MCF 10A (cell line): ENCODE data around the gene PHACTR3. TPM values are rescaled to one million over a fixed set of nuclear protein-coding genes. Genes with fewer than 3 reads are reported as not detected.

Experiments used
- BruUV-seq: library from RNA; stranded (reverse); fragments of 400-500 nt; replicated peaks from 2 replicates; lab custom pipeline; 2021; lab: Mats Ljungman, UMichigan
- CTCF ChIA-PET: fragments of 300-600 bp; sonication (Branson Sonifier 250); formaldehyde crosslinking; extraction: SDS; loops from one replicate; lab custom pipeline; 2021; ENCODE audit warnings: antibody characterized with exemption, inconsistent platforms; lab: Yijun Ruan, JAX
- POLR2A ChIA-PET: fragments of 300-600, 350-650 bp; sonication (Branson Sonifier 250); formaldehyde crosslinking; extraction: SDS; loops from one replicate; lab custom pipeline; 2020; ENCODE audit warnings: antibody characterized with exemption, inconsistent platforms; lab: Yijun Ruan, JAX
- DNase-seq: peaks from one replicate; pipeline ENCODE4 v3.0.0-alpha.2; 2018; ENCODE audit not compliant: unreplicated experiment
- H3K27ac Mint-ChIP-seq: one replicate; pipeline ENCODE4 v1.8.0; 2022; ENCODE audit warnings: mild to moderate bottlenecking, low read depth, mixed read lengths; ENCODE audit not compliant: unreplicated experiment
- H3K27me3 Mint-ChIP-seq: one replicate; pipeline ENCODE4 v1.8.0; 2022; ENCODE audit warnings: mixed read lengths; ENCODE audit not compliant: insufficient read depth, unreplicated experiment
- H3K36me3 Mint-ChIP-seq: one replicate; pipeline ENCODE4 v1.8.0; 2022; ENCODE audit warnings: mild to moderate bottlenecking, moderate library complexity, mixed read lengths; ENCODE audit not compliant: insufficient read depth, unreplicated experiment
- H3K4me1 Mint-ChIP-seq: one replicate; pipeline ENCODE4 v1.8.0; 2022; ENCODE audit warnings: mixed read lengths; ENCODE audit not compliant: insufficient read depth, unreplicated experiment
- H3K4me3 Mint-ChIP-seq: one replicate; pipeline ENCODE4 v1.8.0; 2022; ENCODE audit warnings: mild to moderate bottlenecking, moderate library complexity, mixed read lengths; ENCODE audit not compliant: unreplicated experiment
- H3K9me3 Mint-ChIP-seq: one replicate; pipeline ENCODE4 v1.8.0; 2022; ENCODE audit warnings: mixed read lengths; ENCODE audit not compliant: unreplicated experiment
- intact Hi-C: fragments of 100-400 bp; cut with micrococcal nuclease; formaldehyde crosslinking; loops from 2 replicates; pipeline ENCODE4 v1.14.1; 2022
- total RNA-seq: library from RNA; stranded (reverse); gene quantifications from 2 replicates; pipeline ENCODE4 v1.2.3, GENCODE V29; 2022
- TF ChIP-seq, protein P1 (sequence below): fragments of 200-600 bp; IDR thresholded peaks from one replicate; pipeline ENCODE4 v1.8.0; 2022; ENCODE audit warnings: antibody characterized with exemption, mild to moderate bottlenecking; ENCODE audit not compliant: unreplicated experiment

Gene PHACTR3
- total RNA-seq, 1 experiment from 2014 or later = 22.8 TPM

- Mint-ChIP-seq H3K27ac (no peak overlapping the region), H3K4me1 (no peaks in the 10 kb centered on the region), H3K4me3 (no peak overlapping the region), H3K27me3 (peaks cover 68% of the 10 kb centered on the region), H3K36me3 (no peaks in the 10 kb centered on the region), H3K9me3 (peaks cover 11% of the 10 kb centered on the region)
- POLR2A ChIA-PET = no interaction called here
- CTCF ChIA-PET = interaction anchor here (0.7 kb wide), 1 partner anchor 66 kb away, joined by 4 read pairs; no protein-coding TSS in a partner anchor
- BruUV-seq = no TSS peak
- intact Hi-C loops = no loop called here
- TF ChIP-seq, protein P1, sequence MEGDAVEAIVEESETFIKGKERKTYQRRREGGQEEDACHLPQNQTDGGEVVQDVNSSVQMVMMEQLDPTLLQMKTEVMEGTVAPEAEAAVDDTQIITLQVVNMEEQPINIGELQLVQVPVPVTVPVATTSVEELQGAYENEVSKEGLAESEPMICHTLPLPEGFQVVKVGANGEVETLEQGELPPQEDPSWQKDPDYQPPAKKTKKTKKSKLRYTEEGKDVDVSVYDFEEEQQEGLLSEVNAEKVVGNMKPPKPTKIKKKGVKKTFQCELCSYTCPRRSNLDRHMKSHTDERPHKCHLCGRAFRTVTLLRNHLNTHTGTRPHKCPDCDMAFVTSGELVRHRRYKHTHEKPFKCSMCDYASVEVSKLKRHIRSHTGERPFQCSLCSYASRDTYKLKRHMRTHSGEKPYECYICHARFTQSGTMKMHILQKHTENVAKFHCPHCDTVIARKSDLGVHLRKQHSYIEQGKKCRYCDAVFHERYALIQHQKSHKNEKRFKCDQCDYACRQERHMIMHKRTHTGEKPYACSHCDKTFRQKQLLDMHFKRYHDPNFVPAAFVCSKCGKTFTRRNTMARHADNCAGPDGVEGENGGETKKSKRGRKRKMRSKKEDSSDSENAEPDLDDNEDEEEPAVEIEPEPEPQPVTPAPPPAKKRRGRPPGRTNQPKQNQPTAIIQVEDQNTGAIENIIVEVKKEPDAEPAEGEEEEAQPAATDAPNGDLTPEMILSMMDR = no peak
- no peak for DNase-seq
These were observed 57.8 kb downstream of the PHACTR3 start for GRCh38 chr20:59662161-59662560.

DNA sequence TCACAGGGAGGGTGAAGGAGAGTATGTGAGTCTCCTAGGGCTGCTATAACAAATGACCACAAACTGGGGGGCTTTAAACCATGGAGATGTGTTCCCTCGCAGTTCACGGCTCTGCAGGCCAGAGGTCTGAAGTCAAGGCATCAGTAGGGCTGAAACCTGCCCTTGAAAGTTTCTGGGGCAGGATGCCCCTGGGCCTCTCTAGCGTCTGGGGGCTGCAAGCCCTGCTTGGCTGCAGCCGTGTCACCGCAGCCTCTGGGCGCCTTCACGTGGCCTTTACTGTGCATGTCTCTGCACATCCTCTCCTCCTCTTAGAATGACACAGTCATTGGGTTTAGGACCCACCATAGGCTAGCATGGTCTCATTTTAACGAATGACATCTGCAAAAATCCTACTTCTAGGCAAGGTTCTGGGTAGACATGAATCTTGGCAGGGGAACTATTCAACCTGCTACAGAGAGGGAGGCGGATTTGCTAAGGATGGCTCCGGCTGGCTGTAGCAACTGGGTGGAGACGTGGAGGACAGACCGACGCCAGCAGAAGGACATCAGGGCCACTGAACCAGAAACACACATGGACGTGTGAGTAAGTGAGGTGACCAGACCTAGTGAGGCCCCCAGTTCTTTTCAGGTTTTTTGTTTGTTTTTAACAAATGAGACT is 58.6 kb downstream of the PHACTR3 start:
- Mint-ChIP-seq H3K4me1 (no peaks in the 10 kb centered on the region), H3K4me3 (no peak overlapping the region), H3K36me3 (no peaks in the 10 kb centered on the region), H3K9me3 (peaks cover 3% of the 10 kb centered on the region), H3K27me3 (peaks cover 76% of the 10 kb centered on the region), H3K27ac (no peak overlapping the region)
- CTCF ChIA-PET = no interaction called here
- POLR2A ChIA-PET = no interaction called here
- intact Hi-C loops = no loop called here
- no peak for DNase-seq
- BruUV-seq = no TSS peak
- TF ChIP-seq, protein P1 = no peak

- POLR2A ChIA-PET = no interaction called here
These were observed 59.2 kb downstream of the PHACTR3 start for GRCh38 chr20:59663513-59664060.

DNA sequence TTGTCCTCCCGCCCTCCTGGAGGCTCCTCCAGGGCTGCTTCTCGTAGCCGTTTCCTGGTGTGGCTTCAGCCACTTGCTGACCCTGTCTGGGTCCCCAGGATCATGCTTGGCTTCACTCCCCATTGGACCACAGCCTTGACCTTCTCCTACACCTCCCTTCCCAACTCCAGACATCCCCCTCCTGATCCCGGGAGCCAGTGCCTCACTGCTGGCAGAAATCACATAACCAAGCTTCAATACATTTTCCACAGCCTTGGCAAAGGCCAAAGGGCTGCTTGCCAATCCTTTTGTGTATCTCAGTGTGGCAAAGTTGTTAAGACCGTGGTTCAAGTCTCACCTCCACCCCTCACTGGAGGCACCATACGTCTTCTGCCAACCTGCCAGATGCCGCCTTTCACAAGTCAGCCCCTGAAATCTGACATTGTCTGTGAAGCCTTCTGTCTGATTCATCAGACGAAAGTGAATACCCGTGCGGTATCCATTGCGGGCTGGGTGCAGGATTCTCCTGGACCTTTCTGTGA is 60.1 kb downstream of the PHACTR3 start:
- H3K27ac Mint-ChIP-seq = no peak overlapping the region
- ChIA-PET CTCF (no interaction called here), POLR2A (no interaction called here)
- no TSS peak for BruUV-seq
- no peak overlapping the region for H3K4me3 Mint-ChIP-seq
- intact Hi-C loops = no loop called here
- H3K9me3 Mint-ChIP-seq = no peaks in the 10 kb centered on the region
- H3K36me3 Mint-ChIP-seq = no peaks in the 10 kb centered on the region
- DNase-seq = no peak
- peaks cover 86% of the 10 kb centered on the region for H3K27me3 Mint-ChIP-seq
- no peaks in the 10 kb centered on the region for H3K4me1 Mint-ChIP-seq
- TF ChIP-seq, protein P1 = no peak

More at GRCh38 chr20:59663513-59664060, 59.2 kb downstream of the PHACTR3 start:
- Mint-ChIP-seq H3K36me3 (no peaks in the 10 kb centered on the region), H3K4me1 (no peaks in the 10 kb centered on the region), H3K4me3 (no peak overlapping the region), H3K27me3 (peaks cover 81% of the 10 kb centered on the region), H3K27ac (no peak overlapping the region), H3K9me3 (no peaks in the 10 kb centered on the region)
- no TSS peak for BruUV-seq
- intact Hi-C loops = no loop called here
- CTCF ChIA-PET = no interaction called here
- TF ChIP-seq, protein P1 = no peak
- no peak for DNase-seq
